Thyroid gland (tissue), 4 donors: Measurements from ENCODE around the gene TYR.

ENCODE experiments used
- POLR2A ChIP-seq, 2 donors: fragments of 450-650 bp; IDR thresholded peaks; one replicate each; pipeline ENCODE4 v1.6.1; 2017; ENCODE audit warnings: antibody characterized with exemption in 2 of 2, mild to moderate bottlenecking in 2 of 2, moderate library complexity in 1 of 2
- TF ChIP-seq, protein P1 (sequence below), 6 experiments: fragments of 200-600 bp in 3 of 6; fragments of 450-650 bp in 3 of 6; sonication (generic) in 3 of 6; IDR thresholded peaks; one replicate each; pipeline ENCODE4 v1.5.1; 2016 to 2019; ENCODE audit warnings: antibody characterized with exemption in 6 of 6, mild to moderate bottlenecking in 2 of 6, inconsistent platforms in 1 of 6, moderate library complexity in 1 of 6

DNA sequence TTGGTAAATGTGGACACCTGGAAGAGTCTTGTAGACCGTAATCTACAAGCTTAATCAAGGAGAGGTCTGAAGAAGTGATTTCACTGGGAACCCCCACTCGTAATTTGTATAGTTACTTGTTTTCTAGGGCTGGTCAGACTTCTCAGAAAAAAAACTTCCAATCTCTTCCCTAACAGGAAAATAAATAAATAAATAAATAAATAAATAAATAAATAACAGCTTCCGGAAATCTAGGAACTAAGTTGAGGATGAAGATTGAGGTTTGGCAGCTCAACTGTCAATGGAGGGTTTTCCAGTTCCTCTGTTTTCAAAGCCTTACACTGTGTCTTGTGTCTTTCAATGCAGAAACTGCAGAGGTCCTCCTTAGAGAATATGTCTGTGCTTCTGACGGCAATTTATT is 17.7 kb upstream of the TYR start:
- TF ChIP-seq, protein P1, sequence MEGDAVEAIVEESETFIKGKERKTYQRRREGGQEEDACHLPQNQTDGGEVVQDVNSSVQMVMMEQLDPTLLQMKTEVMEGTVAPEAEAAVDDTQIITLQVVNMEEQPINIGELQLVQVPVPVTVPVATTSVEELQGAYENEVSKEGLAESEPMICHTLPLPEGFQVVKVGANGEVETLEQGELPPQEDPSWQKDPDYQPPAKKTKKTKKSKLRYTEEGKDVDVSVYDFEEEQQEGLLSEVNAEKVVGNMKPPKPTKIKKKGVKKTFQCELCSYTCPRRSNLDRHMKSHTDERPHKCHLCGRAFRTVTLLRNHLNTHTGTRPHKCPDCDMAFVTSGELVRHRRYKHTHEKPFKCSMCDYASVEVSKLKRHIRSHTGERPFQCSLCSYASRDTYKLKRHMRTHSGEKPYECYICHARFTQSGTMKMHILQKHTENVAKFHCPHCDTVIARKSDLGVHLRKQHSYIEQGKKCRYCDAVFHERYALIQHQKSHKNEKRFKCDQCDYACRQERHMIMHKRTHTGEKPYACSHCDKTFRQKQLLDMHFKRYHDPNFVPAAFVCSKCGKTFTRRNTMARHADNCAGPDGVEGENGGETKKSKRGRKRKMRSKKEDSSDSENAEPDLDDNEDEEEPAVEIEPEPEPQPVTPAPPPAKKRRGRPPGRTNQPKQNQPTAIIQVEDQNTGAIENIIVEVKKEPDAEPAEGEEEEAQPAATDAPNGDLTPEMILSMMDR (IDR thresholded peaks at IDR 0.05), result no peak
- TF ChIP-seq POLR2A (IDR thresholded peaks at IDR 0.05), result no peak
